Measurements from ENCODE around the gene PWWP2B.

The PWWP2B gene

GRCh38 chr10:132466520-132467463 is 69.8 kb downstream of the PWWP2B start:
- no peak for TF ChIP-seq CTCF (IDR thresholded peaks at IDR 0.05; ENCODE audit: control insufficient read depth, insufficient read depth, low read depth, low read length, missing control alignments)
- no peak for DNase-seq (ENCODE audit: low read depth)
- no peak overlapping the region for H3K4me3 ChIP-seq (ENCODE audit: control insufficient read depth, low read depth, low read length)
